Measurements from ENCODE around the gene F3.

- TF ChIP-seq POLR2AphosphoS5 (IDR thresholded peaks at IDR 0.05; ENCODE audit: low read depth, low read length) (no peak), CTCF (IDR thresholded peaks at IDR 0.05 in 2 of 3, conservative IDR thresholded peaks at IDR 0.05 in 1 of 3; ENCODE audit: borderline replicate concordance in 1 of 3, insufficient read depth in 1 of 3, low read depth in 2 of 3, low read length in 2 of 3) (peak; percentile 40 to 87 (median 65); a peak in 5 of 6 replicates), ATF3 (IDR thresholded peaks at IDR 0.05) (no peak), POLR2A (IDR thresholded peaks at IDR 0.05; ENCODE audit: borderline replicate concordance, extremely low read depth, insufficient read depth, insufficient read length) (no peak), CEBPB (IDR thresholded peaks at IDR 0.05; ENCODE audit: low read depth) (no peak), CBX3 (IDR thresholded peaks at IDR 0.05; ENCODE audit: low read depth) (no peak), ZBTB33 (IDR thresholded peaks at IDR 0.05; ENCODE audit: extremely low read depth, insufficient replicate concordance, low read length) (no peak), ZNF274 (IDR thresholded peaks at IDR 0.05; ENCODE audit: low read depth, low read length) (no peak), RAD21 (IDR thresholded peaks at IDR 0.05; ENCODE audit: low read depth) (peak; percentile 90), MAX (IDR thresholded peaks at IDR 0.05) (no peak), ELF1 (IDR thresholded peaks at IDR 0.05; ENCODE audit: borderline replicate concordance, low read depth) (no peak), EZH2 (IDR thresholded peaks at IDR 0.05) (no peak), SP1 (IDR thresholded peaks at IDR 0.05; ENCODE audit: low read depth) (no peak), JUND (IDR thresholded peaks at IDR 0.05) (no peak)
Observed at GRCh38 chr1:94522304-94522703, 19.3 kb downstream of the F3 start.

All from HCT116 (cell line).